ENCODE results near the gene ATR. TPM values are rescaled to one million over a fixed set of nuclear protein-coding genes. Genes with fewer than 3 reads are reported as not detected.

ATR gene
- total RNA-seq, 4 donors from 2014 or later: 8.9 to 21.9 (median 10.0) TPM

- DNase-seq: no peak
- Histone ChIP-seq H3K36me3 (no peaks in the 10 kb centered on the region), H3K4me1 (no peaks in the 10 kb centered on the region), H3K27ac (no peak overlapping the region), H3K27me3 (no peaks in the 10 kb centered on the region), H3K9me3 (no peaks in the 10 kb centered on the region), H3K4me3 (no peak overlapping the region)
- TF ChIP-seq CTCF (IDR thresholded peaks at IDR 0.05 in 4 of 5, conservative IDR thresholded peaks at IDR 0.05 in 1 of 5) (no peak), POLR2A (IDR thresholded peaks at IDR 0.05) (no peak)
- intact Hi-C loops (cut with DNase I; ENCODE audit: low total_unique reads): no loop called here
- no peak for ATAC-seq
- in situ Hi-C loops (cut with MboI; ENCODE audit: low sequenced_read_pairs in 4 of 4): no loop called here
These were observed 24.3 kb upstream of the ATR start for GRCh38 chr3:142602619-142603385.

- H3K4me1 ChIP-seq: no peaks in the 10 kb centered on the region
- no peak overlapping the region for H3K27ac ChIP-seq
- intact Hi-C loops (cut with DNase I; ENCODE audit: low total_unique reads) (no loop called here), in situ Hi-C loops (cut with MboI; ENCODE audit: low sequenced_read_pairs in 4 of 4) (no loop called here)
- no peaks in the 10 kb centered on the region for H3K27me3 ChIP-seq
- H3K36me3 ChIP-seq: no peaks in the 10 kb centered on the region
- DNase-seq: no peak
- no peak overlapping the region for H3K4me3 ChIP-seq
- TF ChIP-seq POLR2A (IDR thresholded peaks at IDR 0.05) (no peak), CTCF (IDR thresholded peaks at IDR 0.05 in 4 of 5, conservative IDR thresholded peaks at IDR 0.05 in 1 of 5) (no peak)
- no peak for ATAC-seq
- H3K9me3 ChIP-seq: no peaks in the 10 kb centered on the region
These were observed 23.2 kb upstream of the ATR start for GRCh38 chr3:142601713-142602112.

- DNase-seq (no peak), ATAC-seq (no peak)
- Histone ChIP-seq H3K27me3 (no peaks in the 10 kb centered on the region), H3K9me3 (no peaks in the 10 kb centered on the region), H3K36me3 (no peaks in the 10 kb centered on the region), H3K4me3 (no peak overlapping the region), H3K4me1 (peaks cover 0 to 4% of the 10 kb centered on the region in 2 donors), H3K27ac (no peak overlapping the region)
- in situ Hi-C loops (cut with MboI; ENCODE audit: low sequenced_read_pairs in 4 of 4): loop anchor here in 3 of 4 donors (10.0 to 25.0 kb wide), 3 partner anchors 389 to 407 kb away; partner anchors contain the start of gene U2SURP (in 1 of the 3)
- TF ChIP-seq CTCF (IDR thresholded peaks at IDR 0.05 in 4 of 5, conservative IDR thresholded peaks at IDR 0.05 in 1 of 5): no peak
- no peak for TF ChIP-seq POLR2A (IDR thresholded peaks at IDR 0.05)
- intact Hi-C loops (cut with DNase I; ENCODE audit: low total_unique reads): loop anchor here (5.0 kb wide), 1 partner anchor 124 kb away; the partner anchor contains the start of gene TRPC1
These were observed 19.4 kb upstream of the ATR start for GRCh38 chr3:142597906-142598305.

GRCh38 chr3:142596726-142597088, 18.2 kb upstream of the ATR start:
- in situ Hi-C loops (cut with MboI; ENCODE audit: low sequenced_read_pairs in 4 of 4): loop anchor here in 3 of 4 donors (10.0 to 25.0 kb wide), 3 partner anchors 391 to 408 kb away; partner anchors contain the start of gene U2SURP (in 1 of the 3)
- Histone ChIP-seq H3K36me3 (no peaks in the 10 kb centered on the region), H3K27me3 (no peaks in the 10 kb centered on the region), H3K9me3 (no peaks in the 10 kb centered on the region), H3K4me1 (peaks cover 0 to 4% of the 10 kb centered on the region in 2 donors), H3K4me3 (peak overlapping the region; percentile 73 to 78 (median 76)), H3K27ac (peak overlapping the region in 2 of 4 donors; percentile 66 to 67)
- no peak for TF ChIP-seq CTCF (IDR thresholded peaks at IDR 0.05 in 4 of 5, conservative IDR thresholded peaks at IDR 0.05 in 1 of 5)
- no peak for TF ChIP-seq POLR2A (IDR thresholded peaks at IDR 0.05)
- DNase-seq: no peak
- intact Hi-C loops (cut with DNase I; ENCODE audit: low total_unique reads): loop anchor here (1.0 to 5.0 kb wide), 2 partner anchors 18 to 126 kb away; partner anchors contain the start of genes ATR and TRPC1
- ATAC-seq: no peak
